BE2C (cell line): ENCODE results near the gene ZACN.
A peak's percentile ranks its signal among the peaks of the same experiment; 100 is the strongest.

Experiments used
- DNase-seq: peaks from one replicate; pipeline ENCODE4 v3.0.0-alpha.2; 2020
- H3K27me3 ChIP-seq: fragments of 250-450 bp; sonication (Bioruptor Pico); 2 replicates; pipeline ENCODE4 v1.5.1; 2020; ENCODE audit warnings: mild to moderate bottlenecking
- H3K36me3 ChIP-seq: fragments of 250-450 bp; sonication (Bioruptor Pico); 2 replicates; pipeline ENCODE4 v1.5.1; 2020; ENCODE audit warnings: mild to moderate bottlenecking
- H3K4me1 ChIP-seq: fragments of 250-450 bp; sonication (Bioruptor Pico); 2 replicates; pipeline ENCODE4 v1.5.1; 2020
- H3K4me3 ChIP-seq: 2 replicates; pipeline ENCODE4 v1.5.1; 2011; ENCODE audit warnings: low read depth, low read length
- H3K9me3 ChIP-seq: fragments of 250-450 bp; sonication (Bioruptor Pico); 2 replicates; pipeline ENCODE4 v1.5.1; 2020
- TF ChIP-seq, protein P1 (sequence below): IDR thresholded peaks from 2 replicates; pipeline ENCODE4 v1.5.1; 2012; ENCODE audit warnings: mild to moderate bottlenecking, low read depth, low read length

Gene ZACN

DNA sequence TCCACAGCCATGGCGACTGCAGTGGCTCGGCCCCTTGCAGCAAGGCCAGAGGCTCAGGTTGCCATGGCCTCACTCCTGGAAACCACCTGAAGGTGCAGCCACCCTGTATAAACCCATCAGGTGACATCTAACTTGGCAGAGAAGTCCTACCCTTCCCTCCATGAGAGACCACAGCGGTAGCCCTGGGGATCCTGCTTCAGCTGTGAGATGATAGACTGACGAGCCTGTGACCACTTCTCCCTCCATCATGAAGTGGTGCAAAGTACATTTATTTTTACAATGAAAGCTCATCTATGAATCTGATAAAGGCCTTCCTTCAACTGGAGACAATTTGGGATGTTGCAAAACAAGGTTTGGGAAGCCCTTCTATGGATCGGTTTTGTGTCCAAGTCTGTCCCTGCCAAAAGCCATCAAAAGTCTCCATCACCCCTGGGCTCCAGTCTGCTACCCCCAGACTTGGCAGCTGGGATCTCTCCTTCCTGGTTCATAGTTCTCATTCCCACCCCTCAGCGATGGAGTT lies 1.8 kb downstream of the ZACN start:
- H3K4me1 ChIP-seq = peaks cover 35% of the 10 kb centered on the region
- DNase-seq = no peak
- no peak overlapping the region for H3K4me3 ChIP-seq
- TF ChIP-seq, protein P1, sequence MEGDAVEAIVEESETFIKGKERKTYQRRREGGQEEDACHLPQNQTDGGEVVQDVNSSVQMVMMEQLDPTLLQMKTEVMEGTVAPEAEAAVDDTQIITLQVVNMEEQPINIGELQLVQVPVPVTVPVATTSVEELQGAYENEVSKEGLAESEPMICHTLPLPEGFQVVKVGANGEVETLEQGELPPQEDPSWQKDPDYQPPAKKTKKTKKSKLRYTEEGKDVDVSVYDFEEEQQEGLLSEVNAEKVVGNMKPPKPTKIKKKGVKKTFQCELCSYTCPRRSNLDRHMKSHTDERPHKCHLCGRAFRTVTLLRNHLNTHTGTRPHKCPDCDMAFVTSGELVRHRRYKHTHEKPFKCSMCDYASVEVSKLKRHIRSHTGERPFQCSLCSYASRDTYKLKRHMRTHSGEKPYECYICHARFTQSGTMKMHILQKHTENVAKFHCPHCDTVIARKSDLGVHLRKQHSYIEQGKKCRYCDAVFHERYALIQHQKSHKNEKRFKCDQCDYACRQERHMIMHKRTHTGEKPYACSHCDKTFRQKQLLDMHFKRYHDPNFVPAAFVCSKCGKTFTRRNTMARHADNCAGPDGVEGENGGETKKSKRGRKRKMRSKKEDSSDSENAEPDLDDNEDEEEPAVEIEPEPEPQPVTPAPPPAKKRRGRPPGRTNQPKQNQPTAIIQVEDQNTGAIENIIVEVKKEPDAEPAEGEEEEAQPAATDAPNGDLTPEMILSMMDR = no peak
- peaks cover 40% of the 10 kb centered on the region for H3K27me3 ChIP-seq
- H3K36me3 ChIP-seq = peaks cover 9% of the 10 kb centered on the region
- H3K9me3 ChIP-seq = no peaks in the 10 kb centered on the region

DNA sequence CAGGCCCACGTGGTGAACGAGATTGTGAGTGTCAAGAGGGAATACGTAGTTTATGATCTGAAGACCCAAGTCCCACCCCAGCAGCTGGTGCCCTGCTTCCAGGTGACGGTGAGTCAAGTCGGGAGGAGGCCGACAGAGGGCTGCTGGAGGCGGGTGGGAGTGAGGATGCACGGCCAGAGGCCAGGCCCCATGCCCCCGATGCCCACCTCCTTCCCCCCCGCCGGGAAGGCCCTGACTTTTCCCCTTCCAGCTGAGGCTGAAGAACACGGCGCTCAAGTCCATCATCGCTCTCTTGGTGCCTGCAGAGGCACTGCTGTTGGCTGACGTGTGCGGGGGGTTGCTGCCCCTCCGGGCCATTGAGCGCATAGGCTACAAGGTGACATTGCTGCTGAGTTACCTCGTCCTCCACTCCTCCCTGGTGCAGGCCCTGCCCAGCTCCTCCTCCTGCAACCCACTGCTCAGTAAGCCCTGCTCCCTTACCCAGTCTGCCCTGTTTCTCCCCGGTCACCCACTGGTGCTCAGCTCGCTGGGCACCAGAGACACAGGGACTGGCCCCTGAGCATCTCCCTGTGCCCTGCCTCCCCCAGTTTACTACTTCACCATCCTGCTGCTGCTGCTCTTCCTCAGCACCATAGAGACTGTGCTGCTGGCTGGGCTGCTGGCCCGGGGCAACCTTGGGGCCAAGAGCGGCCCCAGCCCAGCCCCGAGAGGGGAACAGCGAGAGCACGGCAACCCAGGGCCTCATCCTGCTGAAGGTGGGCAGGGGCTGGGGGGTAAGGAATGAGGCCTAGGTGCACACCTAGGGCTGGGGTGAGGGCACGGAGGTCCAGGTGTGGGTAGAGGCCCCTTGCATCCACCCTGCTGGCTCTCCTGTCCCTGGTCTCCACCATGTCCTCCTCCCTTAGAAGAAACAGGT lies 2.6 kb downstream of the ZACN start:
- H3K4me3 ChIP-seq = no peak overlapping the region
- DNase-seq = no peak
- TF ChIP-seq, protein P1 = no peak

DNA sequence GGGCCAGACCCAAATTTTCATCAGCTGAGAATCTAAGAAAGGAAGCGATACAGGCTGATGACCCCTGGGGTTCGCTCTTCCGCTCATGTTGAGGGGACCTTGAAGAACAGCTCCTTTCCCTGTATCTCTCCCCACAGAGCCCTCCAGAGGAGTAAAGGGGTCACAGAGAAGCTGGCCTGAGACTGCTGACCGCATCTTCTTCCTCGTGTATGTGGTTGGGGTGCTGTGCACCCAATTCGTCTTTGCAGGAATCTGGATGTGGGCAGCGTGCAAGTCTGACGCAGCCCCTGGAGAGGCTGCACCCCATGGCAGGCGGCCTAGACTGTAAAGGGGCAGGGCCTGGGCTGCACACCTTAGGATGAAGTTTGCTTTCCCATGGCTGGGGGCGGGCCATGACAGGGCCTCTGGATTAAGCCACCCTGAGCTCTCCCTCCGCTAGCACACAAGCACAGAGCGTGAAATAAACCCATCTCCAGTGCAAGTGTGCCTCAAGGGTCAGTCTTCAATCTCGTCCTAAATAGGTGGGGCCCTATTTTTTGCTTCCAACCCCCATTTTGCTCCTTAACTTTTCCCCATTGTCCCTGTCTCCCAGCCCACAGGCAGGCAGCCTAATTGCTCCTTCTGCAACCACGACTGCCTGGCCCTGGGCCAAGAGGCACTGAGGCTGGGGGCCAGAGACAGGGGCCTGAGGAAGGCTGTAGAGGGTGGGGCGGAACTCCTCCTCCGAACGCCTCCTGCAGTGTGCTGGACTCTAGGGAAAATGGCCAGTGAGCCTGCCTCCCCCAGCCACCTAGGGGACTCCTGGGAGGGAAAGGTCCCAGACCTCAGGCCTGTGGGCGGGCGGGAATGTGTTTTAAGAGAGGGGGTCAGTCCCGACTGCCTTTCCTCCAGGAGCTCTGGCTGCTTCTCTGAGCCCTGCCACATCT lies 3.6 kb downstream of the ZACN start:
- Histone ChIP-seq H3K36me3 (peaks cover 12% of the 10 kb centered on the region), H3K4me3 (no peak overlapping the region), H3K27me3 (peaks cover 22% of the 10 kb centered on the region), H3K9me3 (no peaks in the 10 kb centered on the region), H3K4me1 (peaks cover 31% of the 10 kb centered on the region)
- peak; percentile 84 for DNase-seq
- TF ChIP-seq, protein P1 = no peak

More for the DNA sequence above, 2.6 kb downstream of the ZACN start:
- Histone ChIP-seq H3K27me3 (peaks cover 32% of the 10 kb centered on the region), H3K9me3 (no peaks in the 10 kb centered on the region), H3K36me3 (peaks cover 12% of the 10 kb centered on the region), H3K4me1 (peaks cover 35% of the 10 kb centered on the region)

DNA sequence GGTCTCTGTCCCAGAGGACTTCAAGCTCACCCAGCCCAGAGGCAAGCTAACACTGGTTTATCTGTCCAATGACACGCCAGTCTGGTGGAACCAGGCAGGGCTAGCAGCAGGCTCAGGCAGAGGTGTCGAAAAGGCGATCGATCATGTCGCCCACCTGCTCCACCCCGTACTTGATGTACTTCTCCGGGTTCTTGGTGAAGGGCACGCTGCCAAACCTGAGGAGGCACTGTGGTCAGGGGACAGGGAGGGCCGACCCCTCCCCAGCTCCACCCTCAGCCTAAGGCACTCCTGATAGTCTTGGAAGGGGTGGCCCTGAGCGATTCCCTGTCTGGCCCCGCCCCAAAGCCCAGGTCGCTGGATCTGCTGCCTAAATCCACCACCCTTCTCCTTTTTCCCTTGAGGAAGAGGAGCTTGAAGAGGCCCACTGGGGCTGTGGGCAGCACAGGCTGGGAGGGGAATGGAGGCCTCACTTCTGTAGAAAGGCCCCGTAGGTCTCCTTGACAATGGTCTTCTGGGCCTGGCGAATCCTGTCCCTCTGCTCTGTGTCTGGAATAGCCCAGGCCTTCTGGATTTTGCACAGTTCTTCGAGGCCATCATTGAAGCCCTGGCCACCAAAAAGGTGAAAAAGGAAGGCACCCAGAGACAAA lies 4.7 kb downstream of the ZACN start:
- no peaks in the 10 kb centered on the region for H3K9me3 ChIP-seq
- H3K27me3 ChIP-seq = peaks cover 14% of the 10 kb centered on the region
- DNase-seq = no peak
- peaks cover 28% of the 10 kb centered on the region for H3K4me1 ChIP-seq
- peaks cover 18% of the 10 kb centered on the region for H3K36me3 ChIP-seq
- no peak overlapping the region for H3K4me3 ChIP-seq
- TF ChIP-seq, protein P1 = no peak

DNA sequence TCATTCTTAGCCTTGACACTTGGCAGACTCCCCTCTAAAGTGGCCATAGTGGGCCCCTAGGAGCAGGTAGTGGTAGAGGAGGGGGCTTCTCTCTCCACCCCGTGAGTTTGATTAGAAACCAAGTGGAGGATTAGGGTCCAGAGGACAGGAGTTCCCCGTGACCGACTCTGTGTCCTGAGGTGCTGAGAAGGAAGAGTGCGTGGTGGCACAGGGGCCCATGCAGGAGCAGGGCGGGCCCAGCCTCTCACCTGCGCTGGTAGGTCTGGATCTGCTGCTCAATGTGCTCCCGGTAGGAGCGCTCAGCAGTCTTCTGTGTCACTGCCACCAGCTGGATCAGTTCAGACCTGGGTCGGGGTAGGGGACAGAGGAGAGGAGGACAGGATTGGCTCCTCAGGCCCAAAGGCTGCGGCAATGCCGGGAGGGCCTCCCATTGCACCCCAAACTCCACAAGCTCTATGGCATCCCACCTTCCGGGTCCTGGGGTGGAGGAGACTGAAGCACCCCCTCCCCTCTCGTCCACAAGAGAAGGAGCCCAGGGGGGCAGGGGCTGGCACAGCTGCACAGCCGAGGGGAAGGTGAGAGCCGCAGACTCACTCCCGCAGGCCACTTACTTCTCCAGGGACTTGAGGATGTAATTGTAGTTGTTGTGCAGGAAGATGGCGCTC lies 6.2 kb downstream of the ZACN start:
- no peak overlapping the region for H3K4me3 ChIP-seq
- peaks cover 25% of the 10 kb centered on the region for H3K36me3 ChIP-seq
- no peak for DNase-seq
- no peaks in the 10 kb centered on the region for H3K27me3 ChIP-seq
- H3K4me1 ChIP-seq = peaks cover 21% of the 10 kb centered on the region
- no peaks in the 10 kb centered on the region for H3K9me3 ChIP-seq
- TF ChIP-seq, protein P1 = no peak
